Thymus (tissue), 11 donors: Measurements from ENCODE around the gene BCAN. TPM values are rescaled to one million over a fixed set of nuclear protein-coding genes. Genes with fewer than 3 reads are reported as not detected.

Source experiments
- DNase-seq, 9 donors: peaks; one replicate each; pipeline ENCODE4 v3.0.0-alpha.2; 2013; ENCODE audit warnings: low spot score in 9 of 9, low read depth in 6 of 9, missing footprints in 1 of 9
- H3K27ac ChIP-seq, 2 donors: one replicate each; pipeline ENCODE4 v1.5.1; 2013; ENCODE audit warnings: control low read depth in 1 of 2, low read depth in 1 of 2, low read length in 1 of 2, mild to moderate bottlenecking in 1 of 2, moderate library complexity in 1 of 2
- H3K27me3 ChIP-seq, 2 donors: one replicate each; pipeline ENCODE4 v1.5.1; 2013; ENCODE audit warnings: low read length in 1 of 2; ENCODE audit not compliant: control insufficient read depth in 2 of 2, insufficient read depth in 1 of 2
- H3K36me3 ChIP-seq, 2 donors: one replicate each; pipeline ENCODE4 v1.5.1; 2013; ENCODE audit warnings: low read length in 1 of 2, mild to moderate bottlenecking in 1 of 2, moderate library complexity in 1 of 2; ENCODE audit not compliant: control insufficient read depth in 2 of 2, insufficient read depth in 2 of 2
- H3K4me1 ChIP-seq, 2 donors: one replicate each; pipeline ENCODE4 v1.5.1; 2013; ENCODE audit warnings: low read length in 2 of 2; ENCODE audit not compliant: control insufficient read depth in 2 of 2, insufficient read depth in 2 of 2
- H3K4me3 ChIP-seq, 2 donors: one replicate each; pipeline ENCODE4 v1.5.1; 2013; ENCODE audit warnings: low read length in 2 of 2, control low read depth in 1 of 2, mild to moderate bottlenecking in 1 of 2
- H3K9me3 ChIP-seq, 2 donors: one replicate each; pipeline ENCODE4 v1.5.1; 2013; ENCODE audit warnings: low read length in 1 of 2, mild to moderate bottlenecking in 1 of 2; ENCODE audit not compliant: control insufficient read depth in 2 of 2, insufficient read depth in 1 of 2
- WGBS: extraction: QIAGEN DNeasy Blood & Tissue Kit; methylation state at CpG from one replicate; pipeline ENCODE4 v1.1.7; 2013; 5-methylcytosine and 5-hydroxymethylcytosine counted together
- polyA plus RNA-seq: library from polyadenylated mRNA; stranded (reverse); fragments of 200-250 nt; gene quantifications from one replicate; pipeline ENCODE4 v1.2.3, GENCODE V29; 2013
- total RNA-seq: library from RNA; stranded (reverse); fragments of 120-200 nt; gene quantifications from one replicate; pipeline ENCODE4 v1.2.4, GENCODE V29; 2013
- donor health status: healthy.

The BCAN gene
- total and polyA plus RNA-seq, 2 donors = 0.24 to 0.43 TPM

- H3K4me1 ChIP-seq = peaks cover 0 to 5% of the 10 kb centered on the region in 2 donors
- no peaks in the 10 kb centered on the region for H3K36me3 ChIP-seq
- no peak overlapping the region for H3K27ac ChIP-seq
- 37% methylated on average over 49 of the region's 49 CpGs for WGBS
- peaks cover 0 to 3% of the 10 kb centered on the region in 2 donors for H3K9me3 ChIP-seq
- peaks cover 48 to 97% of the 10 kb centered on the region in 2 donors for H3K27me3 ChIP-seq
- no peak for DNase-seq
- no peak overlapping the region for H3K4me3 ChIP-seq
Observed at GRCh38 chr1:156676114-156676819, 34.4 kb downstream of the BCAN start.

- Histone ChIP-seq H3K27me3 (peaks cover 48 to 97% of the 10 kb centered on the region in 2 donors), H3K4me1 (peaks cover 0 to 5% of the 10 kb centered on the region in 2 donors)
- 6% methylated on average over 70 of the region's 70 CpGs for WGBS
Observed at GRCh38 chr1:156676820-156677615, 35.1 kb downstream of the BCAN start, which contains the start of gene NES. Gene NES (minus strand): TSS chr1:156677407. CDS start chr1:156677264, 143 bp downstream.

GRCh38 chr1:156677616-156678596 is 36.0 kb downstream of the BCAN start:
- Histone ChIP-seq H3K27me3 (peaks cover 48 to 97% of the 10 kb centered on the region in 2 donors), H3K4me1 (peaks cover 0 to 5% of the 10 kb centered on the region in 2 donors), H3K9me3 (peaks cover 0 to 3% of the 10 kb centered on the region in 2 donors), H3K36me3 (no peaks in the 10 kb centered on the region), H3K27ac (no peak overlapping the region), H3K4me3 (no peak overlapping the region)
- 5% methylated on average over 22 of the region's 22 CpGs for WGBS
- DNase-seq = peak in 1 of 9 donors; percentile 57

More at GRCh38 chr1:156676820-156677615, 35.1 kb downstream of the BCAN start, which contains the start of gene NES:
- no peak within 1 kb of the TSS for H3K4me3 ChIP-seq
- no peaks in the 10 kb centered on the region for H3K36me3 ChIP-seq
- no peak within 1 kb of the TSS for H3K27ac ChIP-seq
- peaks cover 0 to 3% of the 10 kb centered on the region in 2 donors for H3K9me3 ChIP-seq
- no peak for DNase-seq

GRCh38 chr1:156680056-156680455 is 38.1 kb downstream of the BCAN start:
- 68% methylated on average over 2 of the region's 2 CpGs for WGBS
- no peak overlapping the region for H3K27ac ChIP-seq
- H3K9me3 ChIP-seq = peaks cover 0 to 3% of the 10 kb centered on the region in 2 donors
- H3K27me3 ChIP-seq = peaks cover 43 to 93% of the 10 kb centered on the region in 2 donors
- no peaks in the 10 kb centered on the region for H3K36me3 ChIP-seq
- H3K4me3 ChIP-seq = no peak overlapping the region
- no peak for DNase-seq
- peaks cover 0 to 5% of the 10 kb centered on the region in 2 donors for H3K4me1 ChIP-seq

GRCh38 chr1:156681196-156681960 is 39.5 kb downstream of the BCAN start:
- peaks cover 31 to 85% of the 10 kb centered on the region in 2 donors for H3K27me3 ChIP-seq
- no peak for DNase-seq
- no peak overlapping the region for H3K27ac ChIP-seq
- H3K4me1 ChIP-seq = peaks cover 0 to 5% of the 10 kb centered on the region in 2 donors
- peaks cover 0 to 3% of the 10 kb centered on the region in 2 donors for H3K9me3 ChIP-seq
- H3K4me3 ChIP-seq = no peak overlapping the region
- WGBS = 91% methylated on average over 8 of the region's 8 CpGs
- H3K36me3 ChIP-seq = no peaks in the 10 kb centered on the region

- peaks cover 0 to 3% of the 10 kb centered on the region in 2 donors for H3K4me1 ChIP-seq
- DNase-seq = no peak
- peaks cover 23 to 75% of the 10 kb centered on the region in 2 donors for H3K27me3 ChIP-seq
- H3K27ac ChIP-seq = no peak overlapping the region
- 92% methylated on average over 5 of the region's 5 CpGs for WGBS
- H3K4me3 ChIP-seq = no peak overlapping the region
- H3K9me3 ChIP-seq = peaks cover 0 to 3% of the 10 kb centered on the region in 2 donors
- H3K36me3 ChIP-seq = no peaks in the 10 kb centered on the region
Observed at GRCh38 chr1:156682166-156682890, 40.4 kb downstream of the BCAN start.

GRCh38 chr1:156684227-156684782 is 42.4 kb downstream of the BCAN start:
- DNase-seq = no peak
- no peak overlapping the region for H3K27ac ChIP-seq
- H3K9me3 ChIP-seq = peaks cover 0 to 3% of the 10 kb centered on the region in 2 donors
- 60% methylated on average over 5 of the region's 5 CpGs for WGBS
- no peaks in the 10 kb centered on the region for H3K36me3 ChIP-seq
- peaks cover 9 to 67% of the 10 kb centered on the region in 2 donors for H3K27me3 ChIP-seq
- no peak overlapping the region for H3K4me3 ChIP-seq
- H3K4me1 ChIP-seq = peaks cover 1 to 5% of the 10 kb centered on the region in 2 donors
